GM18870 (cell line): ENCODE measurements around the gene EXOG.

Source experiments
- ATAC-seq: cut with Tn5 transposase; IDR thresholded peaks from one replicate; pipeline ENCODE4 v1.9.1; 2021; ENCODE audit warnings: moderate library complexity; ENCODE audit not compliant: unreplicated experiment

Gene EXOG

GRCh38 chr3:38472342-38472741, 23.8 kb upstream of the EXOG start:
- ATAC-seq = no peak

- ATAC-seq = no peak
Measured at GRCh38 chr3:38473229-38473628, 22.9 kb upstream of the EXOG start.

GRCh38 chr3:38474928-38475605, 21.1 kb upstream of the EXOG start:
- no peak for ATAC-seq

- no peak for ATAC-seq
Measured at GRCh38 chr3:38475716-38476115, 20.4 kb upstream of the EXOG start.

- no peak for ATAC-seq
Measured at GRCh38 chr3:38476157-38476756, 19.9 kb upstream of the EXOG start.

GRCh38 chr3:38477057-38477820, 18.9 kb upstream of the EXOG start:
- ATAC-seq = no peak

- no peak for ATAC-seq
Measured at GRCh38 chr3:38477839-38478450, 18.2 kb upstream of the EXOG start.

- no peak for ATAC-seq
Measured at GRCh38 chr3:38478901-38479300, 17.2 kb upstream of the EXOG start.

GRCh38 chr3:38479431-38480092, 16.6 kb upstream of the EXOG start:
- no peak for ATAC-seq

GRCh38 chr3:38480093-38480445, 16.1 kb upstream of the EXOG start:
- no peak for ATAC-seq

GRCh38 chr3:38480930-38481329, 15.2 kb upstream of the EXOG start:
- ATAC-seq = no peak

GRCh38 chr3:38482951-38483350, 13.2 kb upstream of the EXOG start:
- ATAC-seq = no peak

GRCh38 chr3:38487323-38487722, 8.8 kb upstream of the EXOG start:
- peak; percentile 84 for ATAC-seq

GRCh38 chr3:38488949-38489348, 7.2 kb upstream of the EXOG start:
- ATAC-seq = no peak

- no peak for ATAC-seq
Measured at GRCh38 chr3:38489766-38490165, 6.4 kb upstream of the EXOG start.

GRCh38 chr3:38490281-38491030, 5.7 kb upstream of the EXOG start:
- no peak for ATAC-seq

GRCh38 chr3:38491215-38491614, 4.9 kb upstream of the EXOG start:
- no peak for ATAC-seq

- ATAC-seq = no peak
Measured at GRCh38 chr3:38493031-38493430, 3.1 kb upstream of the EXOG start.

- ATAC-seq = no peak
Measured at GRCh38 chr3:38497031-38497430, 891 bp downstream of the EXOG start.

- ATAC-seq = no peak
Measured at GRCh38 chr3:38500688-38501417, 4.7 kb downstream of the EXOG start.
